ENCODE results near the gene SLC44A5. TPM values are rescaled to one million over a fixed set of nuclear protein-coding genes. Genes with fewer than 3 reads are reported as not detected.
A peak's percentile ranks its signal among the peaks of the same experiment; 100 is the strongest.
"Not testable (repeated sequence)": the region's sequence is repeated elsewhere in the genome, so short reads cannot be mapped to it uniquely, and the experiment has no call there.

Gene SLC44A5
- 10 to 100 TPM in 1 of 4 donors, 1 to 10 TPM in 1, under 1 TPM in 2; 0.19 to 12.8 (median 2.6) TPM for total RNA-seq

DNA sequence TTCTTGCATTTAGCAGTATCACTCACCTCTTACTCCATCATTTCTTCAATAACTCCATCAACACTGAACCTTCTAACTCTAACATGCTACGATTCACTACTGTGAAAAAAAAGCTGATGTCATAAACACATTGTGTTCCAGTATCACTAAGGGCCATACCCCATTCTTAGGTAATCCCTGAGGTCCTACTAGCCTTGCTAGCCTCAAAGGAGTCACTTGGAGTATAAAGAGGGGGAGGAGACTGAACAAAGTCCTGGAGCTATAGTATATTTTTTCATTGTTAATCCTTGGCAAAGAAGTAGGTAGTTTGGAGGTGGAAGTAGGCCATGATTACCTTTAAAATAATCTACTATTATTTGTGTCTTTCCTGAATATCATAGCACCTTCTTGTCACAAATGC, at the start of gene SLC44A5:
SLC44A5 (minus strand) TSS at position 101 of the 400 bp plus-strand sequence. CDS start 69,667 bp downstream, outside the sequence.
- Histone ChIP-seq H3K4me3 (no peak within 1 kb of the TSS), H3K27ac (no peak within 1 kb of the TSS), H3K36me3 (no peaks in the 10 kb centered on the region), H3K27me3 (peaks cover 0 to 62% (median 11%) of the 10 kb centered on the region in 4 donors), H3K4me1 (peaks cover 13 to 19% (median 14%) of the 10 kb centered on the region in 3 donors), H3K9me3 (no peaks in the 10 kb centered on the region)
- intact Hi-C loops (cut with DNase I): no loop called here
- whole genome bisulfite sequencing, 2 donors: 65 to 68% methylated on average over 1 of the region's 1 CpG
- no peak for TF ChIP-seq POLR2A (IDR thresholded peaks at IDR 0.05)
- TF ChIP-seq, protein P1, sequence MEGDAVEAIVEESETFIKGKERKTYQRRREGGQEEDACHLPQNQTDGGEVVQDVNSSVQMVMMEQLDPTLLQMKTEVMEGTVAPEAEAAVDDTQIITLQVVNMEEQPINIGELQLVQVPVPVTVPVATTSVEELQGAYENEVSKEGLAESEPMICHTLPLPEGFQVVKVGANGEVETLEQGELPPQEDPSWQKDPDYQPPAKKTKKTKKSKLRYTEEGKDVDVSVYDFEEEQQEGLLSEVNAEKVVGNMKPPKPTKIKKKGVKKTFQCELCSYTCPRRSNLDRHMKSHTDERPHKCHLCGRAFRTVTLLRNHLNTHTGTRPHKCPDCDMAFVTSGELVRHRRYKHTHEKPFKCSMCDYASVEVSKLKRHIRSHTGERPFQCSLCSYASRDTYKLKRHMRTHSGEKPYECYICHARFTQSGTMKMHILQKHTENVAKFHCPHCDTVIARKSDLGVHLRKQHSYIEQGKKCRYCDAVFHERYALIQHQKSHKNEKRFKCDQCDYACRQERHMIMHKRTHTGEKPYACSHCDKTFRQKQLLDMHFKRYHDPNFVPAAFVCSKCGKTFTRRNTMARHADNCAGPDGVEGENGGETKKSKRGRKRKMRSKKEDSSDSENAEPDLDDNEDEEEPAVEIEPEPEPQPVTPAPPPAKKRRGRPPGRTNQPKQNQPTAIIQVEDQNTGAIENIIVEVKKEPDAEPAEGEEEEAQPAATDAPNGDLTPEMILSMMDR (IDR thresholded peaks at IDR 0.05): no peak
- DNase-seq: no peak

DNA sequence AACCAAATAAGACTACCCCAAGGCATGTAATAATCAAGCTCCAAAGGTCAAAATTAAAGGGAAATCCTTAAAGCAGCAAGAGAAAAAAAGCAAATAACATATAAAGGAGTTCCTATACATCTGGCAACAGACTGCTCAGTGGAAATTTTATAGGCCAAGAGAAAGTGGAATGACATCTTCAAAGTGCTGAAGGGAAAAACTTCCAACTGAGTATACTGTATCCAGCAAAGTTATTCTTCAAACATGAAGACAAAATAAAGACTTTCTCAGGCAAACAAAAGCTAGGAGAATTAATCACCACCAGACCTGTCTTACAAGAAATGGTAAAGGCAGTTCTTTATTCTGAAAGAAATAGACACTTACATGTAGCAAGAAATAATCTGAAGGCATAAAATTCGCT, 45.0 kb upstream of the SLC44A5 start:
- H3K27me3 ChIP-seq: no peaks in the 10 kb centered on the region
- TF ChIP-seq POLR2A (IDR thresholded peaks at IDR 0.05): no peak
- TF ChIP-seq, protein P1 (IDR thresholded peaks at IDR 0.05): no peak
- no peaks in the 10 kb centered on the region for H3K4me1 ChIP-seq
- no peak for DNase-seq
- no peak overlapping the region for H3K4me3 ChIP-seq
- peaks cover 0 to 14% (median 6%) of the 10 kb centered on the region in 3 donors for H3K9me3 ChIP-seq
- 52 to 56% methylated on average over 1 of the region's 1 CpG for WGBS, 2 donors
- no peaks in the 10 kb centered on the region for H3K36me3 ChIP-seq
- intact Hi-C loops (cut with DNase I): no loop called here
- no peak overlapping the region for H3K27ac ChIP-seq

DNA sequence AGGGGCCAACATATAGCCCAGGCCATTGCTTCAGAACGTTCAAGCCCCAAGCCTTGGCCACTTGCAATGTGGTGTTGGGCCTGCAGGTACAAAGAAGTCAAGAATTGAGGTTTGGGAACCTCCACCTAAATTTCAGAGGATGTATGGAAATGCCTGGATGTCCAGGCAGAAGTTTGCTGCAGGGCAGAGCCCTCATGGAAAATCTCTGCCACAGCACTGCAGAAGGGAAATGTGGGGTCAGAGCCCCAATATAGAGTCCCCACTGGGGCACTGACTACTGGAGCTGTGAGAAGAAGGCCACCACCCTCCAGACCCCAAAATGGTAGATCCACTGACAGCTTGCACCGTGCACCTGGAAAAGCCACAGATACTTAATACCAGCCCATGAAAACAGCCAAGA, 36.3 kb upstream of the SLC44A5 start:
- WGBS, 2 donors: 33 to 72% methylated on average over 1 to 2 of the region's 2 CpGs

DNA sequence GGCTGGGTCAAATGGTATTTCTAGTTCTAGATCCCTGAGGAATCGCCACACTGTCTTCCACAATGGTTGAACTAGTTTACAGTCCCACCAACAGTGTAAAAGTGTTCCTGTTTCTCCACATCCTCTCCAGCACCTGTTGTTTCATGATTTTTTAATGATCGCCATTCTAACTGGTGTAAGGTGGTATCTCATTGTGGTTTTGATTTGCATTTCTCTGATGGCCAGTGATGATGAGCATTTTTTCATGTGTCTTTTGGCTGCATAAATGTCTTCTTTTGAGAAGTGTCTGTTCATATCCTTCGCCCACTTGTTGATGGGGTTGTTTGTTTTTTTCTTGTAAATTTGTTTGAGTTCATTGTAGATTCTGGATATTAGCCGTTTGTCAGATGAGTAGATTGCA, 34.2 kb upstream of the SLC44A5 start:
- H3K27me3 ChIP-seq; intact Hi-C loops (cut with DNase I); H3K4me3 ChIP-seq; H3K36me3 ChIP-seq; DNase-seq; H3K27ac ChIP-seq: not testable (repeated sequence)
- Histone ChIP-seq H3K9me3 (peaks cover 0 to 16% (median 0%) of the 10 kb centered on the region in 3 donors), H3K4me1 (peaks cover 0 to 18% (median 2%) of the 10 kb centered on the region in 3 donors)
- 85 to 92% methylated on average over 2 to 4 of the region's 4 CpGs for WGBS, 2 donors

More for the DNA sequence above, 36.3 kb upstream of the SLC44A5 start:
- peaks cover 0 to 16% (median 0%) of the 10 kb centered on the region in 3 donors for H3K9me3 ChIP-seq
- H3K36me3 ChIP-seq; H3K27ac ChIP-seq; H3K4me1 ChIP-seq; H3K4me3 ChIP-seq; H3K27me3 ChIP-seq; intact Hi-C loops (cut with DNase I); DNase-seq: not testable (repeated sequence)

DNA sequence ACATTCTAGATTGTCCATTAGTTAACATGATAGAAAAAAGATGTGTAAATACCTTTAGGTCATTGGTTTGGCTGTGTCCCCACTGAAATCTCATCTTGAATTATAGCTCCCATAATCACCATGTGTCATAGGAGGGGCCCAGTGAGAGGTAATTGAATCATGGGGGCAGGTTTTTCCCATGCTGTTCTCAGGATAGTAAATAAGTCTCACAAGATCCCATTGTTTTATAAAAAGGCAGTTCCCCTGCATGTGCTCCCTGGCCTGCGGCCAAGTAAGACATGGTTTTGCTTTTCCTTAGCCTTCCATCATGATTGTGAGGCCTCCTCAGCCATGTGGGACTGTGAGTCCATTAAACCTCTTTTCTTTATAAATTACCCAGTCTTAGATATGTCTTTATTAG, 32.5 kb upstream of the SLC44A5 start:
- H3K4me3 ChIP-seq: no peak overlapping the region
- H3K27me3 ChIP-seq: no peaks in the 10 kb centered on the region
- 38 to 63% methylated on average over 1 of the region's 1 CpG for WGBS, 2 donors
- DNase-seq: no peak
- intact Hi-C loops (cut with DNase I): no loop called here
- H3K9me3 ChIP-seq: peaks cover 0 to 16% (median 0%) of the 10 kb centered on the region in 3 donors
- no peak for TF ChIP-seq POLR2A (IDR thresholded peaks at IDR 0.05)
- TF ChIP-seq, protein P1 (IDR thresholded peaks at IDR 0.05): no peak
- no peaks in the 10 kb centered on the region for H3K36me3 ChIP-seq
- H3K4me1 ChIP-seq: peaks cover 0 to 34% (median 4%) of the 10 kb centered on the region in 3 donors
- no peak overlapping the region for H3K27ac ChIP-seq

DNA sequence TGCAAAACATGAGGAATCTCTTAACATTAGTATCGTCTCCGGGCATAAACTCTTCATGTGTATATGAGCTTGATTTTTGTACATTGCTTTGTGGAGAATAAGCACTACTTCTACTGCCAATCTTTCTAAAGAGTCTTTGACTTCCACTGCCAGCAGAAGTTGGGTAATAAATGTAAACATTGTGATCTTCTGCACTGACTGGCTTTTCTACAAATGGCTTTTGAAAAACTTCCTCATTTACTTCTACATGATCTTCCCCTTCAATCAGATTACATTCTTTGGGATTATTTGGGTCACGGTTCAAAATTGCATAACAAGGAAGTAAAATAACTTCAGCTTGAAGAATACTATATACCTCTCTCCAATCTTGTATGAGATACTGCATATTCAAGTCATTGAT, 30.4 kb upstream of the SLC44A5 start:
- TF ChIP-seq, protein P1 (IDR thresholded peaks at IDR 0.05): no peak
- TF ChIP-seq POLR2A (IDR thresholded peaks at IDR 0.05): no peak
- Histone ChIP-seq H3K9me3 (peaks cover 0 to 3% (median 0%) of the 10 kb centered on the region in 3 donors), H3K4me1 (peaks cover 0 to 35% (median 4%) of the 10 kb centered on the region in 3 donors), H3K27ac (peak overlapping the region in 2 of 4 donors; percentile 34 to 48), H3K36me3 (no peaks in the 10 kb centered on the region), H3K27me3 (no peaks in the 10 kb centered on the region), H3K4me3 (no peak overlapping the region)
- 31 to 47% methylated on average over 3 of the region's 3 CpGs for WGBS, 2 donors
- DNase-seq: no peak
- intact Hi-C loops (cut with DNase I): no loop called here
